Measurements from ENCODE around the gene CCSER1.

The CCSER1 gene

DNA sequence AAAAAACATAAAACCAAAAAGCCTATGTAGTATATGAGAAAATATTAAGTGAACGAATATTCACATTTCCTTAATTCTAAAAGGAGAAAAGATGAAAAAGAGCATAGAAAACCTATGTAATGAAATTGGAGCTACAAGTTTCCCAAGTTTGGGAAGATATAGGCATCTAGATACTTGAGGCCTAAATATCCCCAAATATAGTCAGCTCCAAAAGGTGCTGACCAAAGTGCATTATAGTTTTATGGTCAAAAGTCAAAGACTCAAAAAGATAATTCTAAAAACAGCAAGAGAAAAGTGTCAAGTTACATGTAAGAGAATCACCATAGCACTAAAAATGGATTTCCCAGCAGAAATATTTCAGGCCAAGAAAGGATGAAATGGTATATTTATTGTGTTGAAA, 1502.9 kb downstream of the CCSER1 start:
- DNase-seq, result no peak

- DNase-seq, result no peak
These were observed 1503.6 kb downstream of the CCSER1 start for GRCh38 chr4:91630764-91631163.

GRCh38 chr4:91631335-91631734, 1504.1 kb downstream of the CCSER1 start:
- DNase-seq, result no peak

DNA sequence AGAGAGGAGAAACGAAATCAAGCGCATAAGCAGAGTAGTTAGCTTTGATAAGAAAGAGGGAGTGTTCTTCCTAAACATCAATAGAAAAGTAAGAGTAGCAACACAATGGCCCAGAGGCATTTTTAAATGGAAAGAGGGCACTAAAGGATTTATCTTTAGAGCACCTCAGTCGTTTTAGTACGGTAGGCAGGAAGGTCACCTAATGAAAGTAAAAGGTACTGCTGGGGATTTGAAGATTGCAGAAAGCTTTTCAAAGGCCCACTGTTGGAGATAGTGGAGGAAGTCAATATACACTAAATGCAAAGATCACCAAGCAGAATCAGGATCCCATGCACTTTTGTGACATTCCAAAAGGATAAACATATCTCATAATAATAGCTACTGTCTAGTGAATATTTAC, 1508.9 kb downstream of the CCSER1 start:
- no peak for DNase-seq
